Stomach smooth muscle (tissue), 2 donors: ENCODE data around the gene GZMA.

ENCODE experiments used
- H3K27ac ChIP-seq: one replicate; pipeline ENCODE4 v1.7.0; 2013; ENCODE audit warnings: mild to moderate bottlenecking, low read length, inconsistent platforms
- H3K27me3 ChIP-seq, 2 donors: one replicate each; pipeline ENCODE4 v1.7.0; 2013; ENCODE audit warnings: low read length in 2 of 2; ENCODE audit not compliant: insufficient read depth in 2 of 2, control insufficient read depth in 1 of 2
- H3K36me3 ChIP-seq, 2 donors: one replicate each; pipeline ENCODE4 v1.7.0; 2013; ENCODE audit warnings: low read length in 2 of 2; ENCODE audit not compliant: control insufficient read depth in 2 of 2, insufficient read depth in 2 of 2
- H3K4me1 ChIP-seq: one replicate; pipeline ENCODE4 v1.7.0; 2013; ENCODE audit warnings: low read length; ENCODE audit not compliant: control insufficient read depth, insufficient read depth
- H3K4me3 ChIP-seq, 2 donors: one replicate each; pipeline ENCODE4 v1.7.0; 2013; ENCODE audit warnings: low read length in 2 of 2
- H3K9ac ChIP-seq, 2 donors: one replicate each; pipeline ENCODE4 v1.7.0; 2013; ENCODE audit warnings: low read length in 2 of 2, mild to moderate bottlenecking in 1 of 2
- H3K9me3 ChIP-seq, 2 donors: one replicate each; pipeline ENCODE4 v1.7.0; 2013; ENCODE audit warnings: low read length in 2 of 2; ENCODE audit not compliant: control insufficient read depth in 2 of 2
- donor health status: healthy.
- donor health status: Pancreatic carcinoma.

Gene GZMA

GRCh38 chr5:55146080-55146479, 43.6 kb downstream of the GZMA start:
- Histone ChIP-seq H3K27ac (no peak overlapping the region), H3K27me3 (peaks cover 4% of the 10 kb centered on the region in 2 donors), H3K4me3 (no peak overlapping the region), H3K9ac (no peak overlapping the region), H3K36me3 (no peaks in the 10 kb centered on the region), H3K9me3 (no peaks in the 10 kb centered on the region), H3K4me1 (no peaks in the 10 kb centered on the region)

- no peaks in the 10 kb centered on the region for H3K4me1 ChIP-seq
- H3K27me3 ChIP-seq, result peaks cover 4% of the 10 kb centered on the region in 2 donors
- no peak overlapping the region for H3K27ac ChIP-seq
- H3K9me3 ChIP-seq, result no peaks in the 10 kb centered on the region
- H3K9ac ChIP-seq, result no peak overlapping the region
- no peaks in the 10 kb centered on the region for H3K36me3 ChIP-seq
- H3K4me3 ChIP-seq, result no peak overlapping the region
Measured at GRCh38 chr5:55146543-55147151, 44.2 kb downstream of the GZMA start.

- Histone ChIP-seq H3K36me3 (no peaks in the 10 kb centered on the region), H3K9me3 (no peaks in the 10 kb centered on the region), H3K9ac (no peak overlapping the region), H3K4me3 (no peak overlapping the region), H3K4me1 (no peaks in the 10 kb centered on the region), H3K27me3 (peaks cover 4 to 9% of the 10 kb centered on the region in 2 donors), H3K27ac (no peak overlapping the region)
Measured at GRCh38 chr5:55149308-55149795, 46.9 kb downstream of the GZMA start.

- no peak overlapping the region for H3K4me3 ChIP-seq
- H3K9me3 ChIP-seq, result no peaks in the 10 kb centered on the region
- H3K27ac ChIP-seq, result no peak overlapping the region
- H3K27me3 ChIP-seq, result peaks cover 0 to 9% of the 10 kb centered on the region in 2 donors
- H3K36me3 ChIP-seq, result no peaks in the 10 kb centered on the region
- H3K4me1 ChIP-seq, result no peaks in the 10 kb centered on the region
- H3K9ac ChIP-seq, result no peak overlapping the region
Measured at GRCh38 chr5:55151923-55152842, 49.7 kb downstream of the GZMA start.

- Histone ChIP-seq H3K27me3 (peaks cover 0 to 13% of the 10 kb centered on the region in 2 donors), H3K9ac (no peak overlapping the region), H3K4me3 (no peak overlapping the region)
Measured at GRCh38 chr5:55154873-55155272, 52.4 kb downstream of the GZMA start.

More at GRCh38 chr5:55154873-55155272, 52.4 kb downstream of the GZMA start:
- H3K4me1 ChIP-seq, result no peaks in the 10 kb centered on the region
- no peaks in the 10 kb centered on the region for H3K36me3 ChIP-seq
- H3K27ac ChIP-seq, result no peak overlapping the region
- H3K9me3 ChIP-seq, result no peaks in the 10 kb centered on the region
